Fibroblast of lung (primary cell): ENCODE data around the gene POU2F1. TPM values are rescaled to one million over a fixed set of nuclear protein-coding genes. Genes with fewer than 3 reads are reported as not detected.

Experiments used
- DNase-seq, 2 donors: peaks; one replicate each; pipeline versions ENCODE4 v3.0.0 to v3.0.0-alpha.2; 2010; ENCODE audit warnings: low read depth in 2 of 2
- H2AFZ ChIP-seq: 2 replicates; pipeline ENCODE4 v1.5.1; 2012; ENCODE audit warnings: low read length, control low read depth, inconsistent platforms
- H3K27ac ChIP-seq: 2 replicates; pipeline ENCODE4 v1.5.1; 2011; ENCODE audit warnings: low read length, control low read depth; ENCODE audit not compliant: insufficient read depth
- H3K27me3 ChIP-seq: 2 replicates; pipeline ENCODE4 v1.5.1; 2011; ENCODE audit warnings: mild to moderate bottlenecking, low read length; ENCODE audit not compliant: control insufficient read depth, insufficient read depth
- H3K36me3 ChIP-seq: 2 replicates; pipeline ENCODE4 v1.5.1; 2011; ENCODE audit warnings: low read length; ENCODE audit not compliant: control insufficient read depth, insufficient read depth
- H3K4me1 ChIP-seq: 2 replicates; pipeline ENCODE4 v1.5.1; 2011; ENCODE audit warnings: low read length; ENCODE audit not compliant: control insufficient read depth, insufficient read depth; ENCODE audit errors: extremely low read depth
- H3K4me2 ChIP-seq: 2 replicates; pipeline ENCODE4 v1.5.1; 2011; ENCODE audit warnings: low read length, control low read depth; ENCODE audit not compliant: insufficient read depth; ENCODE audit errors: extremely low read depth
- H3K4me3 ChIP-seq, 4 experiments: fragments of 200-600 bp in 1 of 4; sonication (generic) in 1 of 4; replicated peaks in 1 of 4; 2 replicates each; pipeline ENCODE4 v1.5.1; 2011 to 2016; ENCODE audit warnings: low read length in 4 of 4, low read depth in 3 of 4, mild to moderate bottlenecking in 3 of 4, control low read depth in 2 of 4, inconsistent platforms in 1 of 4, mixed read lengths in 1 of 4; ENCODE audit not compliant: insufficient read depth in 1 of 4; ENCODE audit errors: control extremely low read depth in 1 of 4
- H3K79me2 ChIP-seq: 2 replicates; pipeline ENCODE4 v1.5.1; 2012; ENCODE audit warnings: mild to moderate bottlenecking, low read length, inconsistent platforms; ENCODE audit not compliant: control insufficient read depth, insufficient read depth
- H3K9ac ChIP-seq: 2 replicates; pipeline ENCODE4 v1.5.1; 2011; ENCODE audit warnings: mild to moderate bottlenecking, low read length, control low read depth; ENCODE audit not compliant: insufficient read depth
- H3K9me3 ChIP-seq: 2 replicates; pipeline ENCODE4 v1.5.1; 2012; ENCODE audit warnings: low read depth, low read length; ENCODE audit not compliant: control insufficient read depth, insufficient read depth
- H4K20me1 ChIP-seq: 2 replicates; pipeline ENCODE4 v1.5.1; 2011; ENCODE audit warnings: low read length; ENCODE audit not compliant: control insufficient read depth, insufficient read depth; ENCODE audit errors: extremely low read depth
- CTCF ChIP-seq, 2 donors: IDR thresholded peaks in 1 of 2; conservative IDR thresholded peaks in 1 of 2; 1 replicate in 1 of 2; 2 replicates in 1 of 2; pipeline ENCODE4 v1.5.1; 2011 to 2012; ENCODE audit warnings: low read length in 2 of 2, control low read depth in 1 of 2, inconsistent platforms in 1 of 2, low read depth in 1 of 2, mild to moderate bottlenecking in 1 of 2
- EZH2 ChIP-seq: IDR thresholded peaks from 2 replicates; pipeline ENCODE4 v1.5.1; 2012; ENCODE audit warnings: low read length, control low read depth, mild to moderate bottlenecking; ENCODE audit errors: missing control alignments
- polyA plus RNA-seq, 2 donors: library from polyadenylated mRNA; depleted of rRNA in 1 of 2; stranded (reverse) in 1 of 2; unstranded in 1 of 2; fragments of >200 nt; gene quantifications; 2 replicates each; pipeline ENCODE4 v1.2.1, GENCODE V29; 2011 to 2012; ENCODE audit warnings: missing spikeins in 1 of 2
- total RNA-seq: library from RNA; depleted of rRNA; stranded (reverse); fragments of >200 nt; gene quantifications from 2 replicates; pipeline ENCODE4 v1.2.1, GENCODE V29; 2014

POU2F1 gene
- total and polyA plus RNA-seq, 2 donors (not counting 1 experiment from before 2014, with no cell fraction given) = 3.5 to 4.3 TPM

DNA sequence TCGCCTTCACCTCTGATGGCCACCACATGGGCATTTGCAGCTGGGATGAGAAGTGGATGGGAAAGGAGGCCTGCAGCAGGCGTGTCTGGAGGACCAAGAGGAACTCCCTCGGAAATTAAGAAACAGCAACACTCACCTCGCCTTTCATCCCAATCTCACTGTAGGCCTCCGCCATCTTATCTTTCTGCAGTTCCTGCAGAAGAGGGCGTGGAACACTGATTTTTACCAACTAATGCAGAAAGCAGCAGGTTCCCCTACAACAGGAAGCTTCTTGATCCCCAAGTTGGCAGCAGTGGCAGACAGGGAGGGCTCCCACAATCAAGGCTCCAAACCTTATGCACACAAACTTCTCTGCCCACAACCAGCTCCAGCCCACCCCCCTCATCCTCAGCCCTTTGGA, 213.2 kb downstream of the POU2F1 start:
- no peak overlapping the region for H2AFZ ChIP-seq
- no peak overlapping the region for H3K4me3 ChIP-seq
- TF ChIP-seq CTCF (conservative IDR thresholded peaks at IDR 0.05 in 1 of 2, IDR thresholded peaks at IDR 0.05 in 1 of 2; ENCODE audit: low read depth in 1 of 2, low read length in 2 of 2) (no peak), EZH2 (no peak)
- no peaks in the 10 kb centered on the region for H3K27me3 ChIP-seq
- no peak for DNase-seq
- H3K27ac ChIP-seq = no peak overlapping the region
- no peaks in the 10 kb centered on the region for H3K36me3 ChIP-seq
- no peak overlapping the region for H3K9ac ChIP-seq
- no peaks in the 10 kb centered on the region for H3K9me3 ChIP-seq
- H3K4me1 ChIP-seq = no peaks in the 10 kb centered on the region
- no peaks in the 10 kb centered on the region for H3K79me2 ChIP-seq
- H3K4me2 ChIP-seq = no peak overlapping the region
- H4K20me1 ChIP-seq = no peaks in the 10 kb centered on the region

GRCh38 chr1:167434306-167434705, 213.6 kb downstream of the POU2F1 start:
- H2AFZ ChIP-seq = no peak overlapping the region
- no peak overlapping the region for H3K4me3 ChIP-seq
- H3K4me1 ChIP-seq = no peaks in the 10 kb centered on the region
- H3K9ac ChIP-seq = no peak overlapping the region
- H3K36me3 ChIP-seq = no peaks in the 10 kb centered on the region
- TF ChIP-seq CTCF (conservative IDR thresholded peaks at IDR 0.05 in 1 of 2, IDR thresholded peaks at IDR 0.05 in 1 of 2; ENCODE audit: low read depth in 1 of 2, low read length in 2 of 2) (no peak), EZH2 (no peak)
- H3K27me3 ChIP-seq = no peaks in the 10 kb centered on the region
- H3K4me2 ChIP-seq = no peak overlapping the region
- no peak for DNase-seq
- H4K20me1 ChIP-seq = no peaks in the 10 kb centered on the region
- no peak overlapping the region for H3K27ac ChIP-seq
- H3K79me2 ChIP-seq = no peaks in the 10 kb centered on the region
- no peaks in the 10 kb centered on the region for H3K9me3 ChIP-seq

DNA sequence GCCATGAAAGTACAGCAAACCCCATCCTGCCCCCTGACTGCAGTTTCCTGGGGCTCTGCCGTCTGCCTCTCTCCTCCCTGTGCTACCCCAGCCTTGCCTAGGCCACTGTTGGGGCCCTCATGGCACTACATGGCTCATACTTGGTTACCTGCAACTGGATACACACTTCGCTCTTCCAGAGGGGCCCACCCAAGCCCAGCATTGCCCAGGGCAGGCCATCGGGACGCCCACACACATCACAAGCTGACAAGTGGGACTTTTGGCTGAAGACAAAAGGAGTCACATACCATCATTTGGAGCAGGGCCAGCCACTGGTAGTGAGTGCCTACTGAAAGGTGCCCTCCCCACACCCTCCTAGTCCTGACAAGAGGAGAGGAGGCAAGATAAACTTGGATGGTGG, 214.8 kb downstream of the POU2F1 start:
- no peak overlapping the region for H2AFZ ChIP-seq
- H3K79me2 ChIP-seq = no peaks in the 10 kb centered on the region
- no peak overlapping the region for H3K9ac ChIP-seq
- no peaks in the 10 kb centered on the region for H3K4me1 ChIP-seq
- no peaks in the 10 kb centered on the region for H3K27me3 ChIP-seq
- H3K27ac ChIP-seq = no peak overlapping the region
- TF ChIP-seq CTCF (conservative IDR thresholded peaks at IDR 0.05 in 1 of 2, IDR thresholded peaks at IDR 0.05 in 1 of 2; ENCODE audit: low read depth in 1 of 2, low read length in 2 of 2) (no peak), EZH2 (no peak)
- no peak overlapping the region for H3K4me3 ChIP-seq
- H3K9me3 ChIP-seq = no peaks in the 10 kb centered on the region
- no peaks in the 10 kb centered on the region for H4K20me1 ChIP-seq
- no peak for DNase-seq
- H3K36me3 ChIP-seq = no peaks in the 10 kb centered on the region
- no peak overlapping the region for H3K4me2 ChIP-seq
